ENCODE results near the gene CTSS. TPM values are rescaled to one million over a fixed set of nuclear protein-coding genes. Genes with fewer than 3 reads are reported as not detected.
A peak's percentile ranks its signal among the peaks of the same experiment; 100 is the strongest.

CTSS gene
- total RNA-seq, 1 experiment from 2014 or later = 0.57 TPM

GRCh38 chr1:150813028-150813707 is 47.6 kb upstream of the CTSS start:
- DNase-seq (ENCODE audit: low read depth, low spot score) = peak; percentile 16
- Histone ChIP-seq H3K4me2 (ENCODE audit: low read length) (no peak overlapping the region), H3K27ac (ENCODE audit: low read depth, low read length) (no peak overlapping the region), H3K27me3 (ENCODE audit: insufficient read depth, low read length) (no peaks in the 10 kb centered on the region), H3K36me3 (ENCODE audit: control insufficient read depth in 1 of 2, insufficient read depth in 2 of 2, low read length in 2 of 2) (peaks cover 23 to 29% of the 10 kb centered on the region in 2 experiments), H3K4me1 (ENCODE audit: control insufficient read depth in 1 of 2, insufficient read depth in 2 of 2, low read length in 2 of 2) (no peaks in the 10 kb centered on the region), H3K9me3 (ENCODE audit: control insufficient read depth in 1 of 2, insufficient read depth in 1 of 2, low read depth in 1 of 2, low read length in 2 of 2) (no peaks in the 10 kb centered on the region), H2AFZ (ENCODE audit: low read depth, low read length, poor library complexity, severe bottlenecking) (no peak overlapping the region), H3K79me2 (ENCODE audit: insufficient read depth, low read length) (no peaks in the 10 kb centered on the region), H3K4me3 (replicated peaks in 1 of 2; ENCODE audit: low read depth in 1 of 2, low read length in 2 of 2) (no peak overlapping the region), H3K9me2 (ENCODE audit: insufficient read depth) (no peaks in the 10 kb centered on the region), H3K9ac (ENCODE audit: low read length) (no peak overlapping the region), H4K20me1 (ENCODE audit: insufficient read depth) (no peaks in the 10 kb centered on the region)
- no TSS peak for BruUV-seq (replicated peaks)
- ChIA-PET RAD21 (ENCODE audit: low non-redundant PET in 1 of 2, low total read pairs in 2 of 2, uncharacterized antibody in 2 of 2, unreplicated experiment in 2 of 2) (interaction anchor here (0.6 to 1.2 kb wide), 2 partner anchors 69 to 193 kb away, joined by 3 to 4 read pairs; no protein-coding TSS in a partner anchor), CTCF (interaction anchor here (0.7 to 1.6 kb wide), 9 partner anchors 9 to 252 kb away, joined by 3 to 9 read pairs (median 5); partner anchors contain the start of gene ENSA), POLR2A (no interaction called here)
- intact Hi-C loops (cut with micrococcal nuclease) = loop anchor here (1.0 to 10.0 kb wide), 2 partner anchors 252 to 348 kb away; no protein-coding TSS in a partner anchor
- peak; percentile 95 for ATAC-seq
- peak; percentile 90 for TF ChIP-seq RAD21 (IDR thresholded peaks at IDR 0.05; ENCODE audit: low read depth)
- no peak for TF ChIP-seq EGR1 (IDR thresholded peaks at IDR 0.05; ENCODE audit: low read depth)
- TF ChIP-seq, protein P1, sequence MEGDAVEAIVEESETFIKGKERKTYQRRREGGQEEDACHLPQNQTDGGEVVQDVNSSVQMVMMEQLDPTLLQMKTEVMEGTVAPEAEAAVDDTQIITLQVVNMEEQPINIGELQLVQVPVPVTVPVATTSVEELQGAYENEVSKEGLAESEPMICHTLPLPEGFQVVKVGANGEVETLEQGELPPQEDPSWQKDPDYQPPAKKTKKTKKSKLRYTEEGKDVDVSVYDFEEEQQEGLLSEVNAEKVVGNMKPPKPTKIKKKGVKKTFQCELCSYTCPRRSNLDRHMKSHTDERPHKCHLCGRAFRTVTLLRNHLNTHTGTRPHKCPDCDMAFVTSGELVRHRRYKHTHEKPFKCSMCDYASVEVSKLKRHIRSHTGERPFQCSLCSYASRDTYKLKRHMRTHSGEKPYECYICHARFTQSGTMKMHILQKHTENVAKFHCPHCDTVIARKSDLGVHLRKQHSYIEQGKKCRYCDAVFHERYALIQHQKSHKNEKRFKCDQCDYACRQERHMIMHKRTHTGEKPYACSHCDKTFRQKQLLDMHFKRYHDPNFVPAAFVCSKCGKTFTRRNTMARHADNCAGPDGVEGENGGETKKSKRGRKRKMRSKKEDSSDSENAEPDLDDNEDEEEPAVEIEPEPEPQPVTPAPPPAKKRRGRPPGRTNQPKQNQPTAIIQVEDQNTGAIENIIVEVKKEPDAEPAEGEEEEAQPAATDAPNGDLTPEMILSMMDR (IDR thresholded peaks at IDR 0.05 in 2 of 3, conservative IDR thresholded peaks at IDR 0.05 in 1 of 3; ENCODE audit: borderline replicate concordance in 1 of 3, insufficient read depth in 1 of 3, low read depth in 2 of 3, low read length in 2 of 3) = peak; percentile 62 to 80 (median 78); a peak in 5 of 6 replicates

GRCh38 chr1:150810958-150811659 is 45.5 kb upstream of the CTSS start:
- Histone ChIP-seq H3K27me3 (ENCODE audit: insufficient read depth, low read length) (no peaks in the 10 kb centered on the region), H3K27ac (ENCODE audit: low read depth, low read length) (no peak overlapping the region), H3K79me2 (ENCODE audit: insufficient read depth, low read length) (no peaks in the 10 kb centered on the region), H3K9ac (ENCODE audit: low read length) (no peak overlapping the region), H3K9me2 (ENCODE audit: insufficient read depth) (no peaks in the 10 kb centered on the region), H3K4me2 (ENCODE audit: low read length) (no peak overlapping the region), H3K36me3 (ENCODE audit: control insufficient read depth in 1 of 2, insufficient read depth in 2 of 2, low read length in 2 of 2) (peaks cover 15 to 16% of the 10 kb centered on the region in 2 experiments; a peak in 3 of 4 replicates), H3K4me1 (ENCODE audit: control insufficient read depth in 1 of 2, insufficient read depth in 2 of 2, low read length in 2 of 2) (no peaks in the 10 kb centered on the region), H4K20me1 (ENCODE audit: insufficient read depth) (no peaks in the 10 kb centered on the region), H2AFZ (ENCODE audit: low read depth, low read length, poor library complexity, severe bottlenecking) (no peak overlapping the region), H3K4me3 (replicated peaks in 1 of 2; ENCODE audit: low read depth in 1 of 2, low read length in 2 of 2) (no peak overlapping the region), H3K9me3 (ENCODE audit: control insufficient read depth in 1 of 2, insufficient read depth in 1 of 2, low read depth in 1 of 2, low read length in 2 of 2) (no peaks in the 10 kb centered on the region)
- TSS peak; percentile 32 for BruUV-seq (replicated peaks)
- ChIA-PET POLR2A (no interaction called here), RAD21 (ENCODE audit: low non-redundant PET in 1 of 2, low total read pairs in 2 of 2, uncharacterized antibody in 2 of 2, unreplicated experiment in 2 of 2) (no interaction called here), CTCF (no interaction called here)
- ATAC-seq (no peak), DNase-seq (ENCODE audit: low read depth, low spot score) (no peak)
- intact Hi-C loops (cut with micrococcal nuclease) = loop anchor here (10.0 kb wide), 1 partner anchor 346 kb away; no protein-coding TSS in a partner anchor
- TF ChIP-seq YY1 (IDR thresholded peaks at IDR 0.05; ENCODE audit: extremely low read depth, insufficient replicate concordance, low read depth, low read length) (no peak), ELF1 (IDR thresholded peaks at IDR 0.05; ENCODE audit: borderline replicate concordance, low read depth) (no peak), EGR1 (IDR thresholded peaks at IDR 0.05; ENCODE audit: low read depth) (no peak), TCF7L2 (IDR thresholded peaks at IDR 0.05; ENCODE audit: borderline replicate concordance, extremely low read depth, insufficient read depth, insufficient read length) (no peak), EZH2 (IDR thresholded peaks at IDR 0.05) (no peak), ZBTB33 (IDR thresholded peaks at IDR 0.05; ENCODE audit: extremely low read depth, insufficient replicate concordance, low read length) (no peak), SIN3A (IDR thresholded peaks at IDR 0.05; ENCODE audit: low read depth) (no peak), POLR2A (IDR thresholded peaks at IDR 0.05; ENCODE audit: borderline replicate concordance, extremely low read depth, insufficient read depth, insufficient read length) (no peak), FOSL1 (IDR thresholded peaks at IDR 0.05; ENCODE audit: low read depth) (no peak), RAD21 (IDR thresholded peaks at IDR 0.05; ENCODE audit: low read depth) (no peak), ATF3 (IDR thresholded peaks at IDR 0.05) (no peak)
- TF ChIP-seq, protein P2, sequence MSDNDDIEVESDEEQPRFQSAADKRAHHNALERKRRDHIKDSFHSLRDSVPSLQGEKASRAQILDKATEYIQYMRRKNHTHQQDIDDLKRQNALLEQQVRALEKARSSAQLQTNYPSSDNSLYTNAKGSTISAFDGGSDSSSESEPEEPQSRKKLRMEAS (IDR thresholded peaks at IDR 0.05) = no peak
